GM12878 (cell line): Measurements from ENCODE around the gene CTSF. TPM values are rescaled to one million over a fixed set of nuclear protein-coding genes. Genes with fewer than 3 reads are reported as not detected.

Experiments used
- ATAC-seq: fragments of 200-7000 bp; cut with Tn5 transposase; 3 replicates; pipeline ENCODE4 v1.9.1; 2020; ENCODE audit warnings: mild to moderate bottlenecking, moderate library complexity
- BruUV-seq: library from RNA; stranded (reverse); fragments of 400-500 nt; replicated peaks from 2 replicates; lab custom pipeline; 2021; lab: Mats Ljungman, UMichigan
- CTCF ChIA-PET: fragments of 300-600 bp; sonication (Branson Sonifier 250); formaldehyde crosslinking; extraction: SDS; loops from one replicate; lab custom pipeline; 2021; ENCODE audit warnings: inconsistent platforms; lab: Yijun Ruan, JAX
- POLR2A ChIA-PET: fragments of 350-600 bp; formaldehyde crosslinking; extraction: SDS; loops from one replicate; lab custom pipeline; 2021; ENCODE audit warnings: inconsistent platforms; lab: Charles Lee
- RAD21 ChIA-PET: fragments of 300-600 bp; sonication (Branson Sonifier 250); formaldehyde crosslinking; loops from one replicate; lab custom pipeline; 2023; ENCODE audit warnings: antibody characterized with exemption; ENCODE audit not compliant: unreplicated experiment; lab: Charles Lee
- SMC1A ChIA-PET: fragments of 300-600 bp; sonication (Branson Sonifier 250); formaldehyde crosslinking; loops from one replicate; lab custom pipeline; 2023; ENCODE audit not compliant: unreplicated experiment, uncharacterized antibody; lab: Charles Lee
- DNase-seq: peaks from one replicate; pipeline ENCODE4 v3.0.0-alpha.2; 2011; ENCODE audit warnings: low read depth, low spot score
- FAIRE-seq: peaks from 3 replicates; lab custom pipeline; 2011; peaks lifted over from hg19 to GRCh38; lab: Jason Lieb, UNC
- H2AFZ ChIP-seq: 2 replicates; pipeline ENCODE4 v1.6.0; 2011; ENCODE audit warnings: low read depth, low read length, control low read depth; ENCODE audit not compliant: control insufficient read depth
- H3K27ac ChIP-seq: 2 replicates; pipeline ENCODE4 v1.5.1; 2011; ENCODE audit warnings: control low read depth; ENCODE audit not compliant: control insufficient read depth, insufficient read depth
- H3K27me3 ChIP-seq, 2 experiments: replicated peaks in 1 of 2; 2 replicates each; pipeline versions ENCODE4 v1.6.0 to v1.6.1; 2011; ENCODE audit warnings: low read length in 1 of 2; ENCODE audit not compliant: control insufficient read depth in 2 of 2, insufficient read depth in 2 of 2
- H3K36me3 ChIP-seq, 2 experiments: 2 replicates each; pipeline ENCODE4 v1.5.1; 2011; ENCODE audit warnings: low read length in 1 of 2; ENCODE audit not compliant: control insufficient read depth in 2 of 2, insufficient read depth in 2 of 2
- H3K4me1 ChIP-seq: 2 replicates; pipeline ENCODE4 v1.6.1; 2011; ENCODE audit warnings: mild to moderate bottlenecking, low read length, moderate library complexity, mixed read lengths; ENCODE audit not compliant: control insufficient read depth, insufficient read depth
- H3K4me2 ChIP-seq: 2 replicates; pipeline ENCODE4 v1.6.0; 2011; ENCODE audit warnings: control low read depth; ENCODE audit not compliant: control insufficient read depth, insufficient read depth
- H3K4me3 ChIP-seq: fragments of 200-600 bp; sonication (generic); 2 replicates; pipeline ENCODE4 v1.5.1; 2016
- H3K79me2 ChIP-seq: 2 replicates; pipeline ENCODE4 v1.6.0; 2011; ENCODE audit warnings: low read length; ENCODE audit not compliant: control insufficient read depth, insufficient read depth
- H3K9ac ChIP-seq: 2 replicates; pipeline ENCODE4 v1.8.0; 2011; ENCODE audit warnings: low read length, control low read depth, mixed read lengths; ENCODE audit not compliant: control insufficient read depth, insufficient read depth
- H3K9me3 ChIP-seq: replicated peaks from 3 replicates; pipeline ENCODE4 v1.5.1; 2011; ENCODE audit warnings: mild to moderate bottlenecking, low read length; ENCODE audit not compliant: control insufficient read depth, insufficient read depth
- H4K20me1 ChIP-seq: 2 replicates; pipeline ENCODE4 v1.6.0; 2011; ENCODE audit not compliant: control insufficient read depth, insufficient read depth
- CBFB ChIP-seq: IDR thresholded peaks from 2 replicates; pipeline ENCODE4 v1.6.1; 2016; ENCODE audit warnings: antibody characterized with exemption, low read depth
- CBX3 ChIP-seq: fragments of 200-600 bp; sonication (generic); IDR thresholded peaks from 2 replicates; pipeline ENCODE4 v1.6.1; 2016; ENCODE audit warnings: low read depth, borderline replicate concordance
- DPF2 ChIP-seq: fragments of 450-650 bp; IDR thresholded peaks from 2 replicates; pipeline ENCODE4 v1.6.1; 2017; ENCODE audit warnings: mild to moderate bottlenecking
- GABPA ChIP-seq: IDR thresholded peaks from 2 replicates; pipeline ENCODE4 v1.6.1; 2014; ENCODE audit warnings: antibody characterized with exemption, low read depth, mild to moderate bottlenecking, inconsistent platforms
- HCFC1 ChIP-seq: fragments of 150-350 bp; IDR thresholded peaks from 2 replicates; pipeline ENCODE4 v1.6.1; 2014; ENCODE audit warnings: low read length
- HDAC2 ChIP-seq: fragments of 200-600 bp; sonication (generic); IDR thresholded peaks from 2 replicates; pipeline ENCODE4 v1.6.1; 2017
- HDGF ChIP-seq: fragments of 450-650 bp; IDR thresholded peaks from 2 replicates; pipeline ENCODE4 v1.6.1; 2016; ENCODE audit warnings: antibody characterized with exemption
- IRF5 ChIP-seq: fragments of 450-650 bp; IDR thresholded peaks from 2 replicates; pipeline ENCODE4 v1.6.1; 2017; ENCODE audit warnings: borderline replicate concordance
- NBN ChIP-seq: fragments of 450-650 bp; IDR thresholded peaks from 2 replicates; pipeline ENCODE4 v1.6.1; 2016
- POLR2AphosphoS5 ChIP-seq: IDR thresholded peaks from 2 replicates; pipeline ENCODE4 v1.6.1; 2011; ENCODE audit warnings: mild to moderate bottlenecking, low read length, inconsistent platforms
- RCOR1 ChIP-seq: conservative IDR thresholded peaks from 2 replicates; pipeline ENCODE4 v1.6.1; 2012; ENCODE audit warnings: low read depth, low read length, improper control_type of control experiment
- RELB ChIP-seq: fragments of 450-650 bp; IDR thresholded peaks from 2 replicates; pipeline ENCODE4 v1.6.1; 2017; ENCODE audit warnings: low read depth, mild to moderate bottlenecking, moderate library complexity
- REST ChIP-seq: IDR thresholded peaks from 2 replicates; pipeline ENCODE4 v1.6.1; 2012; ENCODE audit warnings: mild to moderate bottlenecking, low read depth, low read length
- SIX5 ChIP-seq: IDR thresholded peaks from 2 replicates; pipeline ENCODE4 v1.6.1; 2011; ENCODE audit warnings: mild to moderate bottlenecking, low read depth, low read length, moderate library complexity; ENCODE audit not compliant: severe bottlenecking
- SMAD5 ChIP-seq: IDR thresholded peaks from 2 replicates; pipeline ENCODE4 v1.6.1; 2016; ENCODE audit warnings: antibody characterized with exemption, low read depth
- TARDBP ChIP-seq: IDR thresholded peaks from 2 replicates; pipeline ENCODE4 v1.6.1; 2016; ENCODE audit warnings: borderline replicate concordance
- YBX1 ChIP-seq: fragments of 450-650 bp; IDR thresholded peaks from 2 replicates; pipeline ENCODE4 v1.6.1; 2016; ENCODE audit warnings: antibody characterized with exemption
- ZNF274 ChIP-seq: IDR thresholded peaks from one replicate; pipeline ENCODE4 v1.8.0; 2011; ENCODE audit not compliant: insufficient read length, insufficient read depth
- ZNF384 ChIP-seq: IDR thresholded peaks from 2 replicates; pipeline ENCODE4 v1.6.1; 2012; ENCODE audit warnings: low read depth, mild to moderate bottlenecking, low read length, improper control_type of control experiment, borderline replicate concordance
- WGBS: methylation state at CpG from one replicate; pipeline ENCODE4 v1.1.6; 2016; ENCODE audit warnings: low lambda C conversion rate; ENCODE audit not compliant: insufficient replicate concordance, insufficient coverage; ENCODE audit errors: missing lambda C conversion rate; 5-methylcytosine and 5-hydroxymethylcytosine counted together
- in situ Hi-C: fragments of 300-500 bp; cut with MboI; formaldehyde crosslinking; loops from 9 replicates; pipeline ENCODE4 v1.14.3; 2018; ENCODE audit warnings: mixed read lengths
- intact Hi-C: fragments of 100-400 bp; cut with micrococcal nuclease; formaldehyde crosslinking; loops from one replicate; pipeline ENCODE4 v1.14.2; 2022; ENCODE audit not compliant: unreplicated experiment
- polyA plus RNA-seq, 11 experiments: library from polyadenylated mRNA; depleted of rRNA in 4 of 11; unstranded in 6 of 11; stranded (reverse) in 5 of 11; fragments of >200 nt; fragmentation: Nextera tagmentation in 4 of 11; fragmentation: Illumina TruSeq in 1 of 11; extraction: Ambion mirVana in 4 of 11; extraction: Trizol in 1 of 11; gene quantifications; 1 replicate in 1 of 11; 2 replicates in 10 of 11; pipeline versions ENCODE4 v1.2.1 to v1.2.3, GENCODE V29; 2011 to 2016; ENCODE audit warnings: inconsistent platforms in 2 of 11, missing spikeins in 2 of 11, low read depth in 1 of 11
- total RNA-seq, 4 experiments: library from RNA; depleted of rRNA in 3 of 4; stranded (reverse); fragments of >200 nt in 3 of 4; fragmentation: Illumina TruSeq in 1 of 4; extraction: Trizol in 1 of 4; gene quantifications; 2 replicates each; pipeline versions ENCODE4 v1.2.1 to v1.2.3, GENCODE V29; 2013 to 2021

CTSF gene
- total and polyA plus RNA-seq, 10 of the 15 experiments (the other 5 are each of a cell fraction or from before 2014, with no cell fraction given) = 0.11 to 0.41 (median 0.26) TPM; not detected in 4

DNA sequence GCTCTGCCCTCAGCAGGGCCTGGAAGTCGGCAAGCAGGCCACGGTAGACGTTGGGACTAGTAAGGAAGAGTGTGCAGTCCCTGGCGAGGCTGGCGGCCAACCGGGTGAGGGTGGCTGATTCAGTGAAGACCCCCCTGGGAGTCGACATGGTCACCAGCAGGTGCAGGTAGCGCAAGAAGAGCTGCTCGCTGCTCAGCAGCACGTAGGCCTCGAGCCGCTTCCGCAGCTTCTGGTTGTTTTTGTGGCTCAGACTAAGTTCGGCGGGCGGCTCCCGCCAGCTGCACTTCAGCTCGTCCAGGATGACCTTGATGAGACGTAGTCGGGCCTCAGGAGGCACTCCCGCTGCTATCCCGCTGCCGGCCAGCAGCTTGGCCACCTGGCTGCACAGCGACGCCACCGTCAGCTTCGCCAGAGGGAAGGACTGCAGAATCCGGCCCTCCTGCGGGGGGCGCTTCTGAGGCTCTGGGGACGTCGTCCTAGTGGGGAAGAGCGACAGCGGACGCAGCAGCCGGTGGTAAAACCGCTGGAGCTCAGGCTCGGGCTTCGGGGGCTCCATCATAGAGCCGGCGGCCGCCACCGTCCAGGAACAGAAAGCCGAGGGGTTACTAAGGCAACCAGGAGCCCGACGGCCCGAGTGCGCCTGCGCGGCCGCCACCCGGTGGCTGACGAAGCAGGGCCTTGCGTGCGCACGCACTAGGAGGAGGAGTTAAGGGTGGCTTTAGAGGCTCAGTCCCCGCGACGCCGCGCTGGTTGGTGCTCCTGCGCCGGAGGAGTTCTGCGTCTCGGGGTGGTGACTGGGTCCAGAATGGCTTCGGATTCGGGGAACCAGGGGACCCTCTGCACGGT, 24.3 kb upstream of the CTSF start, which contains the start of the genes CCDC87 and CCS:
Gene CCDC87, minus strand, starts transcription at position 607 of the 846 bp plus-strand sequence. Its CDS starts 48 bp downstream, at position 559.
Gene CCS, plus strand, starts transcription at position 729 of the 846 bp plus-strand sequence. Its CDS starts 77 bp downstream, at position 806.
- Histone ChIP-seq H3K4me1 (peaks cover 13% of the 10 kb centered on the region), H3K36me3 (no peaks in the 10 kb centered on the region), H4K20me1 (no peaks in the 10 kb centered on the region), H3K4me3 (peak within 1 kb of the TSS; percentile 85), H3K27me3 (no peaks in the 10 kb centered on the region), H3K9ac (peak within 1 kb of the TSS; percentile 95), H3K79me2 (peaks cover 23% of the 10 kb centered on the region), H3K9me3 (no peaks in the 10 kb centered on the region), H3K4me2 (peak within 1 kb of the TSS; percentile 97), H3K27ac (peak within 1 kb of the TSS; percentile 62), H2AFZ (peak within 1 kb of the TSS; percentile 91)
- intact Hi-C loops (loop anchor here (2.0 to 5.0 kb wide), 2 partner anchors 24 to 85 kb away; partner anchors contain the start of genes RBM14 and RBM4B), in situ Hi-C loops (no loop called here)
- ChIA-PET CTCF (interaction anchor here (0.7 to 7.7 kb wide), 18 partner anchors 9 to 86 kb away, joined by 3 to 75 read pairs (median 4); partner anchors contain the start of genes CTSF, RBM4, RBM4B and ZDHHC24), RAD21 (interaction anchor here (1.1 to 3.3 kb wide), 6 partner anchors 15 to 85 kb away, joined by 3 to 27 read pairs (median 4); partner anchors contain the start of genes RBM4 and RBM4B), POLR2A (interaction anchor here (0.7 to 6.9 kb wide), 10 partner anchors 8 to 280 kb away, joined by 3 to 60 read pairs (median 5); partner anchors contain the start of genes RBM14, RBM4, RBM4B and ZDHHC24), SMC1A (interaction anchor here (1.3 to 4.2 kb wide), 6 partner anchors 12 to 85 kb away, joined by 4 to 19 read pairs (median 6); partner anchors contain the start of genes RBM14 and RBM4B)
- BruUV-seq = no TSS peak
- 18% methylated on average over 66 of the region's 68 CpGs for WGBS
- ATAC-seq = peak; percentile 98
- FAIRE-seq = peak; percentile 97
- DNase-seq = peak; percentile 84
- TF ChIP-seq RELB (no peak; the same call in 1 of the 2 replicates), NBN (peak; percentile 75), RCOR1 (no peak), ZNF274 (no peak), GABPA (no peak), YBX1 (no peak), IRF5 (no peak), SIX5 (no peak), DPF2 (no peak), HDGF (peak; percentile 89), TARDBP (no peak), HDAC2 (no peak), REST (no peak), SMAD5 (peak; percentile 86), CBFB (peak; percentile 47; the same call in 1 of the 2 replicates), ZNF384 (no peak), POLR2AphosphoS5 (peak; percentile 97), HCFC1 (no peak; the same call in 1 of the 2 replicates), CBX3 (no peak)
